ENCODE results near the gene AMOT.

AMOT gene

GRCh38 chrX:112877771-112878173 lies 37.1 kb upstream of the AMOT start:
- Histone ChIP-seq H3K79me2 (ENCODE audit: insufficient read depth, low read length) (no peaks in the 10 kb centered on the region), H3K9ac (ENCODE audit: low read depth, low read length, poor library complexity, severe bottlenecking) (no peak overlapping the region), H3K4me1 (ENCODE audit: insufficient read depth, low read length, poor library complexity, severe bottlenecking) (peaks cover 4% of the 10 kb centered on the region), H3K4me3 (ENCODE audit: low read length, poor library complexity, severe bottlenecking) (no peak overlapping the region), H4K20me1 (ENCODE audit: insufficient read depth, low read length, poor library complexity, severe bottlenecking) (no peaks in the 10 kb centered on the region), H3K9me2 (replicated peaks; ENCODE audit: low read depth, low read length) (no peaks in the 10 kb centered on the region), H3K9me3 (ENCODE audit: insufficient read depth, low read depth, low read length) (no peaks in the 10 kb centered on the region), H3F3A (ENCODE audit: low read depth) (no peaks in the 10 kb centered on the region), H2AFZ (ENCODE audit: low read length) (no peak overlapping the region), H3K27me3 (ENCODE audit: insufficient read depth, low read length, poor library complexity, severe bottlenecking) (no peaks in the 10 kb centered on the region), H3K4me2 (ENCODE audit: low read depth, low read length, poor library complexity, severe bottlenecking) (no peak overlapping the region), H3K36me3 (ENCODE audit: insufficient read depth, low read length) (no peaks in the 10 kb centered on the region)
- TF ChIP-seq CTCF (conservative IDR thresholded peaks at IDR 0.05; ENCODE audit: low read length) (no peak), EZH2phosphoT487 (IDR thresholded peaks at IDR 0.05; ENCODE audit: borderline replicate concordance) (no peak)

- H3F3A ChIP-seq (ENCODE audit: low read depth): no peaks in the 10 kb centered on the region
- no peaks in the 10 kb centered on the region for H4K20me1 ChIP-seq (ENCODE audit: insufficient read depth, low read length, poor library complexity, severe bottlenecking)
- TF ChIP-seq CTCF (conservative IDR thresholded peaks at IDR 0.05; ENCODE audit: low read length) (no peak), EZH2phosphoT487 (IDR thresholded peaks at IDR 0.05; ENCODE audit: borderline replicate concordance) (no peak)
- H2AFZ ChIP-seq (ENCODE audit: low read length): peak overlapping the region; percentile 80
- no peaks in the 10 kb centered on the region for H3K36me3 ChIP-seq (ENCODE audit: insufficient read depth, low read length)
- H3K9me2 ChIP-seq (replicated peaks; ENCODE audit: low read depth, low read length): no peaks in the 10 kb centered on the region
- no peaks in the 10 kb centered on the region for H3K27me3 ChIP-seq (ENCODE audit: insufficient read depth, low read length, poor library complexity, severe bottlenecking)
- H3K4me1 ChIP-seq (ENCODE audit: insufficient read depth, low read length, poor library complexity, severe bottlenecking): peaks cover 4% of the 10 kb centered on the region
- H3K79me2 ChIP-seq (ENCODE audit: insufficient read depth, low read length): no peaks in the 10 kb centered on the region
- H3K4me3 ChIP-seq (ENCODE audit: low read length, poor library complexity, severe bottlenecking): no peak overlapping the region
- H3K4me2 ChIP-seq (ENCODE audit: low read depth, low read length, poor library complexity, severe bottlenecking): no peak overlapping the region
- no peaks in the 10 kb centered on the region for H3K9me3 ChIP-seq (ENCODE audit: insufficient read depth, low read depth, low read length)
- no peak overlapping the region for H3K9ac ChIP-seq (ENCODE audit: low read depth, low read length, poor library complexity, severe bottlenecking)
Observed at GRCh38 chrX:112874614-112875013, 34.0 kb upstream of the AMOT start.

- Histone ChIP-seq H2AFZ (ENCODE audit: low read length) (peak overlapping the region; percentile 80), H4K20me1 (ENCODE audit: insufficient read depth, low read length, poor library complexity, severe bottlenecking) (no peaks in the 10 kb centered on the region)
Observed at GRCh38 chrX:112874175-112874574, 33.5 kb upstream of the AMOT start.

More at GRCh38 chrX:112874175-112874574, 33.5 kb upstream of the AMOT start:
- H3K9me3 ChIP-seq (ENCODE audit: insufficient read depth, low read depth, low read length): no peaks in the 10 kb centered on the region
- H3K9ac ChIP-seq (ENCODE audit: low read depth, low read length, poor library complexity, severe bottlenecking): no peak overlapping the region
- no peaks in the 10 kb centered on the region for H3K27me3 ChIP-seq (ENCODE audit: insufficient read depth, low read length, poor library complexity, severe bottlenecking)
- H3K9me2 ChIP-seq (replicated peaks; ENCODE audit: low read depth, low read length): no peaks in the 10 kb centered on the region
- no peaks in the 10 kb centered on the region for H3K36me3 ChIP-seq (ENCODE audit: insufficient read depth, low read length)
- no peak overlapping the region for H3K4me3 ChIP-seq (ENCODE audit: low read length, poor library complexity, severe bottlenecking)
- TF ChIP-seq CTCF (conservative IDR thresholded peaks at IDR 0.05; ENCODE audit: low read length) (peak; percentile 52), EZH2phosphoT487 (IDR thresholded peaks at IDR 0.05; ENCODE audit: borderline replicate concordance) (no peak)
- H3K79me2 ChIP-seq (ENCODE audit: insufficient read depth, low read length): no peaks in the 10 kb centered on the region
- no peaks in the 10 kb centered on the region for H3F3A ChIP-seq (ENCODE audit: low read depth)
- H3K4me1 ChIP-seq (ENCODE audit: insufficient read depth, low read length, poor library complexity, severe bottlenecking): peaks cover 4% of the 10 kb centered on the region
- no peak overlapping the region for H3K4me2 ChIP-seq (ENCODE audit: low read depth, low read length, poor library complexity, severe bottlenecking)

Measured in Loucy (cell line).